HEK293 (cell line): Measurements from ENCODE around the gene MARF1.

ENCODE experiments used
- CTCF ChIA-PET: fragments of 350-600 bp; formaldehyde crosslinking; extraction: SDS; loops from one replicate; lab custom pipeline; 2021; ENCODE audit warnings: antibody characterized with exemption; lab: Yijun Ruan, JAX
- POLR2A ChIA-PET: fragments of 300-600 bp; formaldehyde crosslinking; extraction: SDS; loops from one replicate; lab custom pipeline; 2020; ENCODE audit warnings: antibody characterized with exemption, inconsistent platforms; lab: Yijun Ruan, JAX
- H3K27ac ChIP-seq: fragments of 200-500 bp; sonication (Bioruptor generic); 2 replicates; pipeline ENCODE4 v1.5.1; 2014; ENCODE audit warnings: low read depth, low read length, control low read depth, inconsistent platforms; ENCODE audit errors: extremely low read depth
- H3K36me3 ChIP-seq, 2 experiments: fragments of 200-500 bp in 1 of 2; sonication (Bioruptor generic) in 1 of 2; 1 replicate in 1 of 2; 2 replicates in 1 of 2; pipeline ENCODE4 v1.5.1; 2014 to 2017; ENCODE audit warnings: inconsistent platforms in 2 of 2, low read length in 2 of 2; ENCODE audit not compliant: control insufficient read depth in 2 of 2, insufficient read depth in 1 of 2
- H3K4me1 ChIP-seq: fragments of 200-500 bp; sonication (Bioruptor generic); 2 replicates; pipeline ENCODE4 v1.5.1; 2014; ENCODE audit warnings: mild to moderate bottlenecking, low read length, inconsistent platforms; ENCODE audit not compliant: control insufficient read depth, insufficient read depth
- H3K4me3 ChIP-seq: 2 replicates; pipeline ENCODE4 v1.5.1; 2011; ENCODE audit warnings: low read depth, mild to moderate bottlenecking, control low read depth, low read length, moderate library complexity
- H3K9me3 ChIP-seq: fragments of 200-500 bp; sonication (Bioruptor generic); 2 replicates; pipeline ENCODE4 v1.5.1; 2014; ENCODE audit warnings: low read depth, low read length, inconsistent platforms; ENCODE audit not compliant: control insufficient read depth, insufficient read depth
- BCL11A ChIP-seq: fragments of 450-650 bp; formaldehyde crosslinking; IDR thresholded peaks from 2 replicates; pipeline ENCODE4 v1.5.1; 2016; ENCODE audit warnings: low read depth, missing biosample characterization, missing genetic modification characterization
- GLI2 ChIP-seq: fragments of 450-650 bp; formaldehyde crosslinking; IDR thresholded peaks from 2 replicates; pipeline ENCODE4; 2017; ENCODE audit warnings: missing biosample characterization, missing genetic modification characterization, low read depth, borderline replicate concordance
- GLIS1 ChIP-seq: fragments of 450-650 bp; formaldehyde crosslinking; IDR thresholded peaks from 2 replicates; pipeline ENCODE4 v1.5.1; 2016; ENCODE audit warnings: missing biosample characterization, missing genetic modification characterization
- PRDM10 ChIP-seq: fragments of 450-650 bp; formaldehyde crosslinking; IDR thresholded peaks from 2 replicates; pipeline ENCODE4 v1.5.1; 2016; ENCODE audit warnings: missing biosample characterization, missing genetic modification characterization
- PRDM2 ChIP-seq: fragments of 450-650 bp; formaldehyde crosslinking; IDR thresholded peaks from 2 replicates; pipeline ENCODE4 v1.5.1; 2016; ENCODE audit warnings: missing biosample characterization, missing genetic modification characterization, borderline replicate concordance
- PRDM4 ChIP-seq: fragments of 450-650 bp; formaldehyde crosslinking; IDR thresholded peaks from 2 replicates; pipeline ENCODE4 v1.5.1; 2017; ENCODE audit warnings: missing biosample characterization, missing genetic modification characterization
- REST ChIP-seq: fragments of 450-650 bp; formaldehyde crosslinking; IDR thresholded peaks from 2 replicates; pipeline ENCODE4 v1.5.1; 2016; ENCODE audit warnings: missing biosample characterization, missing genetic modification characterization
- ZBTB8A ChIP-seq: fragments of 450-650 bp; formaldehyde crosslinking; IDR thresholded peaks from 2 replicates; pipeline ENCODE4 v1.5.1; 2016; ENCODE audit warnings: missing biosample characterization, missing genetic modification characterization
- ZNF174 ChIP-seq: fragments of 450-650 bp; formaldehyde crosslinking; IDR thresholded peaks from 2 replicates; pipeline ENCODE4 v1.5.0; 2017; ENCODE audit warnings: missing biosample characterization, mild to moderate bottlenecking, missing genetic modification characterization
- ZNF184 ChIP-seq: fragments of 450-650 bp; IDR thresholded peaks from 2 replicates; pipeline ENCODE4 v1.5.1; 2018; ENCODE audit warnings: missing biosample characterization, mild to moderate bottlenecking, missing genetic modification characterization
- ZNF211 ChIP-seq: fragments of 450-650 bp; formaldehyde crosslinking; IDR thresholded peaks from 2 replicates; pipeline ENCODE4 v1.5.1; 2016; ENCODE audit warnings: low read depth, missing biosample characterization, missing genetic modification characterization
- ZNF223 ChIP-seq: fragments of 450-650 bp; formaldehyde crosslinking; IDR thresholded peaks from 2 replicates; pipeline ENCODE4 v1.5.1; 2016; ENCODE audit warnings: missing biosample characterization, missing genetic modification characterization
- ZNF404 ChIP-seq: fragments of 450-650 bp; formaldehyde crosslinking; IDR thresholded peaks from 2 replicates; pipeline ENCODE4 v1.5.1; 2017; ENCODE audit warnings: missing biosample characterization, missing genetic modification characterization
- ZNF510 ChIP-seq: fragments of 450-650 bp; formaldehyde crosslinking; IDR thresholded peaks from 2 replicates; pipeline ENCODE4 v1.5.1; 2018; ENCODE audit warnings: mild to moderate bottlenecking, missing genetic modification characterization, missing biosample characterization; ENCODE audit not compliant: insufficient replicate concordance
- ZNF548 ChIP-seq: fragments of 450-650 bp; formaldehyde crosslinking; IDR thresholded peaks from 2 replicates; pipeline ENCODE4 v1.5.1; 2016; ENCODE audit warnings: missing biosample characterization, missing genetic modification characterization
- ZNF629 ChIP-seq: fragments of 450-650 bp; formaldehyde crosslinking; IDR thresholded peaks from 2 replicates; pipeline ENCODE4 v1.5.1; 2017; ENCODE audit warnings: missing biosample characterization, missing genetic modification characterization
- ZNF658 ChIP-seq: fragments of 450-650 bp; formaldehyde crosslinking; IDR thresholded peaks from 2 replicates; pipeline ENCODE4; 2016; ENCODE audit warnings: missing biosample characterization, missing genetic modification characterization
- ZNF664 ChIP-seq: fragments of 450-650 bp; formaldehyde crosslinking; IDR thresholded peaks from 2 replicates; pipeline ENCODE4 v1.5.1; 2016; ENCODE audit warnings: missing biosample characterization, missing genetic modification characterization
- ZNF701 ChIP-seq: fragments of 450-650 bp; formaldehyde crosslinking; IDR thresholded peaks from 2 replicates; pipeline ENCODE4 v1.5.1; 2016; ENCODE audit warnings: missing biosample characterization, missing genetic modification characterization
- ZNF768 ChIP-seq: fragments of 450-650 bp; formaldehyde crosslinking; IDR thresholded peaks from 2 replicates; pipeline ENCODE4 v1.5.1; 2018; ENCODE audit warnings: missing biosample characterization, mild to moderate bottlenecking, missing genetic modification characterization
- ZNF785 ChIP-seq: fragments of 450-650 bp; formaldehyde crosslinking; IDR thresholded peaks from 2 replicates; pipeline ENCODE4 v1.5.1; 2016; ENCODE audit warnings: missing biosample characterization, missing genetic modification characterization

The MARF1 gene

GRCh38 chr16:15641753-15642556 lies 999 bp downstream of the MARF1 start:
- Histone ChIP-seq H3K27ac (peak overlapping the region; percentile 88), H3K9me3 (no peaks in the 10 kb centered on the region), H3K4me3 (peak overlapping the region; percentile 99), H3K36me3 (peaks cover 12 to 24% of the 10 kb centered on the region in 2 experiments; a peak in 2 of 3 replicates), H3K4me1 (peaks cover 15% of the 10 kb centered on the region)
- CTCF ChIA-PET = interaction anchor here (0.6 to 2.5 kb wide), 10 partner anchors 8 to 631 kb away, joined by 3 to 8 read pairs (median 4); no protein-coding TSS in a partner anchor
- POLR2A ChIA-PET = interaction anchor here (0.6 to 1.5 kb wide), 7 partner anchors 9 to 101 kb away, joined by 3 to 11 read pairs (median 4); no protein-coding TSS in a partner anchor
- 0 out of 2 replicates have a peak, but pooled peaks have one; percentile 9 for TF ChIP-seq ZNF664 (tag by site-specific recombination)
- TF ChIP-seq GLI2 (tag by site-specific recombination) = no peak
- no peak for TF ChIP-seq PRDM10 (tag by site-specific recombination)
- TF ChIP-seq ZNF174 (tag by site-specific recombination) = no peak
- TF ChIP-seq ZNF404 (tag by site-specific recombination) = no peak
- peak; percentile 37; the same call in 1 of the 2 replicates for TF ChIP-seq REST (tag by site-specific recombination)
- no peak for TF ChIP-seq ZNF658
- no peak for TF ChIP-seq ZNF184
- TF ChIP-seq ZBTB8A (tag by site-specific recombination) = no peak
- TF ChIP-seq PRDM2 (tag by site-specific recombination) = no peak
- TF ChIP-seq ZNF785 = no peak
- TF ChIP-seq PRDM4 (tag by site-specific recombination) = peak; percentile 87
- no peak for TF ChIP-seq GLIS1 (tag by site-specific recombination)
- TF ChIP-seq ZNF629 (tag by site-specific recombination) = no peak
- no peak for TF ChIP-seq ZNF548 (tag by site-specific recombination)
- no peak for TF ChIP-seq BCL11A (tag by site-specific recombination)
- no peak for TF ChIP-seq ZNF701
- TF ChIP-seq ZNF510 (tag by site-specific recombination) = no peak
- peak; percentile 83 for TF ChIP-seq ZNF768 (tag by site-specific recombination)
- no peak for TF ChIP-seq ZNF211 (tag by site-specific recombination)
- TF ChIP-seq ZNF223 = no peak
